CD4-positive, alpha-beta T cell treated with Interleukin-17A for 1 hour (primary cell): ENCODE data around the gene SPATA16.
"Not testable (repeated sequence)": the region's sequence is repeated elsewhere in the genome, so short reads cannot be mapped to it uniquely, and the experiment has no call there.

Experiments
- DNase-seq: peaks from one replicate; pipeline ENCODE4 v3.0.0-alpha.2; 2020

The SPATA16 gene, protein sequence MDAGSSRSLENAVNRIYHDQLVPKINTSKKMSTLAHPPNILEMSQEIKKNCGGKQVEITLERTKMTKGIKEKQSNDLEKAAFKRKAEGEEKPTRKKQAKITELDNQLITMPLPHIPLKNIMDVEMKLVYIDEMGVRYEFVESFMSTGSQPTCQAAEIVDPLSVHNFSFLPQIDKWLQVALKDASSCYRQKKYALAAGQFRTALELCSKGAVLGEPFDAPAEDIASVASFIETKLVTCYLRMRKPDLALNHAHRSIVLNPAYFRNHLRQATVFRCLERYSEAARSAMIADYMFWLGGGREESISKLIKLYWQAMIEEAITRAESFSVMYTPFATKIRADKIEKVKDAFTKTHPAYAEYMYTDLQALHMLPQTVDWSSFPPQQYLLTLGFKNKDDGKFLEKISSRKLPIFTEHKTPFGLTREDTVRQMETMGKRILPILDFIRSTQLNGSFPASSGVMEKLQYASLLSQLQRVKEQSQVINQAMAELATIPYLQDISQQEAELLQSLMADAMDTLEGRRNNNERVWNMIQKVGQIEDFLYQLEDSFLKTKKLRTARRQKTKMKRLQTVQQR

DNA sequence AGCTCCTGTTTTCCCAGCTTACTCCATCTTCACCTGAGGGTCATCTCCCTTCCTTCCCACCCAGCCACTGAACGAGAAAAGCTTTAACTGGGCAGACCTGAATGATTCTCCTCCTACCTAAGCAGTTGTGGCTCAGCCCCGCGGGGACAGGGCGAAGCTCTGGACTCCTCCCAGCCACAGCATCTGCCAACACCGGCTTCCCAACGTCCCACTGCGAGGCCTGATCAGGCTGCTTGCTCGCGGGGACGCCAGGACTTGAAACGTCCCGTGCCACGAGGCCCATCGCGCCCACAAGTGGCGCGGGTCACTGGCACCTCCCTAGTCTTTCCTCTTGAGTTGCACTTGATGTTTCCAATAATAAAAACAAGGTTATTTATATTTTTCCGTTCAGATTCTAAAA lies at the start of gene SPATA16:
TSS of gene SPATA16 (minus strand) at position 250 of the 400 bp plus-strand sequence. CDS start 23,504 bp downstream, outside the sequence.
- DNase-seq = no peak

GRCh38 chr3:173183022-173183421 lies 42.0 kb upstream of the SPATA16 start:
- not testable (repeated sequence) for DNase-seq

DNA sequence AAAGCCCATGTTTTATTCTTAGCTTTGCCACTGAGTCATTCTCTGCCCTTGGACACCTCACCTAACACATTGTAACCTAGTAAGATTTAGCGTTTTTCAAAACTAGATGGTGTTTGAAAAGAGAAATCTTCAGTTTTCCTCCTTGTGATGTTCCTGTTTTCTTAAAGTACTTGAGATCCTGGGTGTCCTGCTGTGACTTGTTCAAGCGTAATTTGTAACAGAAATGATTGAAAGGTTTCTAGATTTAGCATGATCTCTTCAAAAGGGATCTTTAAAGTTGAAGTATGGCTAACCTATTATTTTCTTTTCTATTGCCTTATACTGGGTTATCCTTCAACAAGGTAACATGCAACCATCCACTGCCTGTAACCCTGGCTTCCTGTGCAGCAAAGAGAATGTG lies 32.6 kb upstream of the SPATA16 start:
- no peak for DNase-seq

DNA sequence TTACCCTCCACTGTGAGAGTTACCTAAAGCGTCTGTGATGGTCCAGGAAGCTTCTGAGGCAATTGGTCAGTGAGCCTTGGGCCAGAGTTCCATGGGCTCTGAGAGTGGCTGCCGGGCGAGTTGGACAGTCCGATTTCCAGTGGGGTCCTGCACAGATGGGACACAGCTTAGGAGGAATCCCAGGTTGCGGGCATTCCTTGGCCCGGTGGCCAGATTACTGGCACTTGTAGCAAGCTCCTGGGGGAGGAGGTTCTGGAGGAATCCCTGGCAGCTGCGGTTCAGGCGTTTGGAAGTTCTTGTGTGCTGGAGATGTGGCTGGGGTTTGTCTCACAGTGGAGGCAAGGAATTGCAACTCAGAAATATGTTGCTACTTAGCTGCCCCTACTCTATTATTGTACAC lies 18.1 kb upstream of the SPATA16 start:
- DNase-seq = not testable (repeated sequence)

DNA sequence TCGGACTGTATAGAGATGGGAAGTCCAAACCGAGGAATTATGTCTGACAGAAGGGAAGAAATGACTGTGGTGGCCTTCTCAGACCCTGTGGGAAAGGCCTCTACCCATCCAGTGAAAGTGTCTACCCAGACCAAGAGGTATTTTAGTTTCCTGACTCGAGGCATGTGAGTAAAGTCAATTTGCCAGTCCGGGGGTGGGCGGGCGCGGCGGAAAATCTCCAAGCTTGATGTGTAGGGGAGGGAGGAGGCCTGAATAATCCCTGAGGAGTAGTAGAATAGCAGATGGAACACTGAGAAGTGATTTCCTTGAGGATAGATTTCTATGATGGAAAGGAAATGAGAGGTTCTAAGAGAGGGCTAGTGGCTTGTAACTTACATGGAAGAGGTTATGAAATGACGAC lies 15.5 kb upstream of the SPATA16 start:
- not testable (repeated sequence) for DNase-seq

DNA sequence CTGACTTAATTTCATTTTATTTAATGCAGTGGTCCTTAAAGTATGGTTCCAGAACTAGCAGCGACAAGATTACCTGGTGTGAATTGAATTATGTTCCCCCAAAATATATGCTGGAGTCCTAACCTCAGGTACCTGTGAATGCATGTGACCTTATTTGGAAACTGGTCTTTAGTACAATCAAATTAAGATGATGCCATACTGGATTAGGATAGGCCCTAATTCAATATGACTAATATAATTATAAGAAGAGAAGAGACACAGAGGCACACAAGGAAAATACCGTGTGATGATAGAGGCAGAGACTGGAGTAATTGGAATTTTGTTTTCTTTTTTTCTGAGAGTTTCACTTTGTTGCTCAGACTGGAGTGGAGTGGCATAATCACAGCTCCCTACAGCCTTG lies 12.6 kb upstream of the SPATA16 start:
- DNase-seq = no peak

GRCh38 chr3:173139420-173139819 lies 1.6 kb downstream of the SPATA16 start:
- DNase-seq = no peak

- no peak for DNase-seq
Measured at GRCh38 chr3:173138026-173138425, 3.0 kb downstream of the SPATA16 start.

DNA sequence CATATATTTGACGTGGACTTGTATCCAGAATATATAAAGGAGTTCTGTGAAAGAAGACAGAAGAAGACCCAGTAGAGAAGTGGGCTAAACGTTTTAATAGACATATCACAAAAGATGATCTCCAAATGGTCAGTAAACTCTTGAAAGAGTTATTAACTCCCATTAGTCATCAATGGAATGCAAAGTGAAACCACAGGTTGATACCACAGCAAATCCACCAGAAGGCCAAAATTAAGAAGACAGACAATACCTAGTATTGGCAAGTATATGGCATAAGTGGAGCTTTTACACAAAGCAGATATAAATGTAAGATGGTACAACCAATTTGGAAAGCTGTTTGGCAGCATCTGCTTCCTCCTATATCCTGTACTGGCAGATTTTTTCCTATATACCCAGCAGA lies 6.0 kb downstream of the SPATA16 start:
- DNase-seq = no peak

- DNase-seq = no peak
Measured at GRCh38 chr3:173128633-173129032, 12.4 kb downstream of the SPATA16 start.

GRCh38 chr3:173111321-173111720 lies 29.7 kb downstream of the SPATA16 start:
- no peak for DNase-seq

DNA sequence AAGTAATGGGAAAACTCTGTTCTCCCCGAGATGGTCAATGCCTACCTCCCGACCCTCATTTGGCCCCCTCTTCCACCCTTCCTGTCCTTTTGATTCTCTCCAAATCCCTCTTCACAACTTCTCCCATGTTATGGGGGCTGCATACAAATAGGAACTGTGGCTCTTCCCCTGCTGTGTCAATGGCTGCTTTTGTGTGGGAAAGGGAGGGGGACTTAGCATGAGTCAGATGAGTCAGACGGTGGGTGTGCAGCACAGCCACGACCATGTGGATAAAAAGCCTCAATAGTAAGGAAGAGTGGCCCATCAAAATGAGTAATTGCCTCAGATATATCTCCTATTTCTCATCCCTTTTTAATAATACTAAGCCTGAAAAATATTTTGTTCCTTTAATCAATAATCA lies 31.9 kb downstream of the SPATA16 start:
- DNase-seq = no peak

- no peak for DNase-seq
Measured at GRCh38 chr3:173103469-173103868, 37.6 kb downstream of the SPATA16 start.

DNA sequence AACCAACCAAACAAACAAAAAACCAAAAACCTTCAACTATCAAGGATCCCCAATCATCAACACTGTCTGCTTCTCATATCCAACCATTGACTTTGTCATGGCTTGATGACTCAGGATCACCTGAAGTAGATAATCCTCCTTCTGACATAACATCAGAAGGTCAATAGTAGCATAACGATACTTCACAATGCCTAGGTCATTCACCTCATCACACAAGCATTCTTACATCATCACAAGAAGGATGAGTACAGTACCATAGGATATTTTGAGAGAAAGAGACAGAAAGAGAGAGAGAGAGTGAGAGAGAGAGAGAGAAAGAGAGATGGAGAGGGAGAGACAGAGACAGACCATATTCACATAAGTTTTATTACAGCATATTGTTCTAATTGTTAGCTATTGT lies 42.1 kb downstream of the SPATA16 start:
- no peak for DNase-seq

DNA sequence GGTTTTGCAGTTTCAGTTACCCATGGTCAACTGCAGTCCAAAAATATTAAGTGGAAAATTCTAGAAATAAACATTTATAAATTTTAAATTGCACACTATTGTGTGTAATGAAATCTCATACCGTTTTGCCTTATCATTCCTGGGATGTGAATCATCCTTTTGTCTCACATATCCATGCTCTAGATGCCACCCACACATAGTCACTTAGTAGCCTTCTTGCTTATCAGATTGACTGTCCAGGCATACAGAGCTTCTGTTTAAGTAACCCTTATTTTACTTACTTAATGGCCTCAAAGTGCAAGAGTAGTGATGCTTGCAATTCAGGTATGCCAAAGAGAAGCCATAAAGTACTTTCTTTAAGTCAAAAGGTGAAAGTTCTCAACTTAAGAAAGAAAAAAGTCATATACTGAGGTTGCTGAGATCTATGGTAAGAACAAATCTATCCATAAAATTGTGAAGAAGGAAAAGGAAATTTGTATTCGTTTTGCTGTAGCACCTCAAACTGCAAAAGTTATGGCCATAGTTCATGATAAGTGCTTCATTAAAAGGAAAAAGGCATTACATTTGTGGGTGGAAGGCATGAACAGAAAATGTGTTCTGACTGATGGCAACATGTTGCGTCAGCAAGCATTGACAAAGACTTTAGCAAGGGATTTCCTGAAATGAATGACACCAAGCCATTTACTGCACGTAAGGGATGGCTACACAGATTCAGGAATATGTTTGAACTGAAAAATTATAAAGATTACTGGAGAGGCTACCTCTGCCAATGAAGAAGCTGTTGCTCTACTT lies 43.8 kb downstream of the SPATA16 start:
- no peak for DNase-seq

DNA sequence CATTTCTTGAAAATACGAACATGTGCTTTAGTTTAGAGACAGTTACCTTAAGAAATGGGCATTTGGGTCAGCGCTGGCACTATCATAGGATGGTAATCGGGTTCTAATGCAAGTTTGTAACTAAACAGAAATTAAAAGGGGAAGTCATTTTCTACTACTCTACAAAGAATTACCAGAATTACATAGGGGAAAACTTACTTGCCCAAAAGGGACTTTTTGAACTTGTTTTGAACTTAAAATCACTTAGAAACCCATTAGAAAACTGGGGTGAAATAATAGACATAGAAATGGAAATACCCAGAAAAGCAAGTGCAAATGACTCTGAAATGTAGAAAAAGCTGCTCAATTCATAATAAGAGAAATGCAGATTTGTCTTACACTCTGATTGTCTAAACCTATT lies 44.9 kb downstream of the SPATA16 start:
- no peak for DNase-seq

DNA sequence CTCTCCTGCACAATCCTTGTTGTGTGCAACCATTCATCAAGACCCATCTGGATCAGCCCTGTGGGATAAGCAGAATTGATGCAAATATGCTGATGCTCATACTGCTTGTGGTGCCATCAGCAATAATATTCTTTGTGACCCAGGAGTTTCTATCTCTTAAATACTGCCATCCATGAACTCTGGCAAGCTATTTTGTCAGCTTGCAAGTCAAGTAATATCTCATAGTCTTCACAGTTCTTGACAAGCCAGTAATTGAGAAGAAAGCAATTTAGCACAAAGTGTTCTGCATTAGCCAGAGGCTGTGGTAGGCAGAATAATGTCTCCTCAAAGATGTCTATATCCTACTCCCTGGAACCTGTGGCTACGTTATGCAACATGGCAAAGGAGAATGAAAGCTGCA lies 49.0 kb downstream of the SPATA16 start:
- DNase-seq = no peak

DNA sequence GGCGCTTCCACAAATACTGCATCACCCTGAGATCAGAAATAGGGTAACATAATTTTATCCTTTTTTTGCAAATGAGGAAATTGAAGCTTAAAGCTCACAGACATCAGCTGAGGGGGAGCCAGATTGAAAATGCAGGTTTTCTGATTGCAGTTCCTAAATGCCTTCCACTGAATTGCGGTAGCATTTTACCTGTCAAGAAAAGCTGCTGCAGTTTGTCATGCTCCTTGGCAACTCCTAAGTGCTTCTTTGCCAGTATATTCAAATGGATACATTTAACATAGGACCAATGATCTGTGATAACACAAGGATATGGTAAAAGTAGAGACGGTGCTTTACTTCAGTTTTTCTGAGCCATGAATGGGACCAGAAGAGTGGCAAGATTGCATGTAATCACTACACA lies 50.5 kb downstream of the SPATA16 start:
- no peak for DNase-seq

DNA sequence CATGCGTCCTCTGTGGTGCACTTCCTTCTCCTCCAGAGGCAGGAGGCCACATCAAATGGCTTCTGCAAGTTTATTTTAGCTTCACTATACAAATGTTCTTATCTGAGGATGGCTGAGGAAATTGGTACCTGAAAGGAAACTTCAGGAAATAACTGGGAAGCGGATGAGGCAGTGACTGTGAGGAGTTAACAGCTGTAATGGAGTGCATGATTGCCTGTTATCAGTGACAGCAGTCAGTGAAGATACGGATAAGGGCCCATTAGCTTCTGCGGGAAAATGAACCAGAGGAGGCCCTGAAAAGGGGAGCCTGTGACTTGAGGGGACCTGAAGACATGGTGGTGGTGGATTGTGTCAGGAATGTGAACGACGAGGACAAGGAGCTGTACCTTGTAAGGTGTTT lies 51.8 kb downstream of the SPATA16 start:
- DNase-seq = no peak

DNA sequence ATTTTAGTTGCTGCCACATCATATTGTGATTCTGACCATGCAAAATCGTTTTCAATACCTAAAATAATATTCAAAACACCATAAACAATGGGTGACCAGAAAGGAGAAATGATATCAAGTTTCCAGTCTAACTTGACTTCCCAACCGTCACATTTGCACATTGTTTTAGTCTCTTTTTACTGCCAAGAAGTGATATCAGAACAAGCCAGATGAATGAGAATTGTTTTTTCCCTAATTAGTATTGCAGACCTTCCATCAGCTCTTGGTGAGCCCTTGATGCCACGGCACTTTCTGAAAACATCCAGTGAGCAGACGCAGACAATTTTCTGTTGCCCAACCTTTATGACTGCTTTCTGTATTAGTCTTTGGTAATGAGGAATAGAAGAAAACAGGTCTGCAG lies 62.5 kb downstream of the SPATA16 start:
- DNase-seq = no peak

- DNase-seq = no peak
Measured at GRCh38 chr3:173066044-173067004, 74.7 kb downstream of the SPATA16 start.

- DNase-seq = no peak
Measured at GRCh38 chr3:173065543-173065981, 75.5 kb downstream of the SPATA16 start.

DNA sequence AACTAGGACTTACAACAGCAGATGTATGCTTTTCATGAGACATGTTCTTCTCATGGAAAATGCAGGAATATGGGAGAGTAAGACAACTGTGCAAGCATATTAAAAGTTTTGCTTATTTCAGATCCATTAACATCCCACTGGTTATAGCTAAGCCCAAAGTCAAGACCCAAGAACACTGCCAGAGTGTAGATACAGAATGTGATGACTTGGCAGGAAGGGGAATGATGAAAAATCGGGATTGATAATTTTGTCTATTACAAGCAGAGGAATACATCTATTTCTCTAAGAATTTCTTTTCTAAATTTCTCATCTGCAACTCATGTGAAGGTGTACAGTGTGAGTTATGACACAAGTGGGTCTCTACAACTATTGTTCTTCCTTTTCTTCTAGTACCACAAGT lies 76.4 kb downstream of the SPATA16 start:
- no peak for DNase-seq
